ACC112 (cell line): ENCODE data around the gene ECE2.

Source experiments
- H2AFZ ChIP-seq: fragments of 200-600 bp; sonication (generic); one replicate; pipeline ENCODE4 v1.6.0; 2017; ENCODE audit warnings: antibody characterized with exemption, low read length; ENCODE audit not compliant: unreplicated experiment
- H3K27ac ChIP-seq: fragments of 200-600 bp; sonication (generic); 2 replicates; pipeline ENCODE4 v1.5.1; 2014; ENCODE audit warnings: low read depth, mild to moderate bottlenecking, antibody characterized with exemption, low read length, moderate library complexity
- H3K27me3 ChIP-seq: fragments of 200-600 bp; sonication (generic); 2 replicates; pipeline ENCODE4 v1.6.1; 2014; ENCODE audit warnings: mild to moderate bottlenecking, antibody characterized with exemption, low read length, moderate library complexity, mixed read lengths; ENCODE audit not compliant: insufficient read depth
- H3K36me3 ChIP-seq: fragments of 200-600 bp; sonication (generic); 2 replicates; pipeline ENCODE4 v1.6.1; 2016; ENCODE audit warnings: mild to moderate bottlenecking, antibody characterized with exemption, low read length, moderate library complexity, mixed read lengths; ENCODE audit not compliant: insufficient read depth
- H3K4me1 ChIP-seq: fragments of 200-600 bp; sonication (generic); one replicate; pipeline ENCODE4 v1.6.1; 2016; ENCODE audit warnings: low read length, mixed read lengths; ENCODE audit not compliant: insufficient read depth, unreplicated experiment, control insufficient read depth
- H3K4me3 ChIP-seq: fragments of 200-600 bp; sonication (generic); 2 replicates; pipeline ENCODE4 v1.5.1; 2014; ENCODE audit warnings: mild to moderate bottlenecking, low read depth, low read length
- H3K79me2 ChIP-seq: fragments of 200-600 bp; sonication (generic); one replicate; pipeline ENCODE4 v1.6.0; 2016; ENCODE audit warnings: low read length; ENCODE audit not compliant: control insufficient read depth, unreplicated experiment, insufficient read depth

ECE2 gene

DNA sequence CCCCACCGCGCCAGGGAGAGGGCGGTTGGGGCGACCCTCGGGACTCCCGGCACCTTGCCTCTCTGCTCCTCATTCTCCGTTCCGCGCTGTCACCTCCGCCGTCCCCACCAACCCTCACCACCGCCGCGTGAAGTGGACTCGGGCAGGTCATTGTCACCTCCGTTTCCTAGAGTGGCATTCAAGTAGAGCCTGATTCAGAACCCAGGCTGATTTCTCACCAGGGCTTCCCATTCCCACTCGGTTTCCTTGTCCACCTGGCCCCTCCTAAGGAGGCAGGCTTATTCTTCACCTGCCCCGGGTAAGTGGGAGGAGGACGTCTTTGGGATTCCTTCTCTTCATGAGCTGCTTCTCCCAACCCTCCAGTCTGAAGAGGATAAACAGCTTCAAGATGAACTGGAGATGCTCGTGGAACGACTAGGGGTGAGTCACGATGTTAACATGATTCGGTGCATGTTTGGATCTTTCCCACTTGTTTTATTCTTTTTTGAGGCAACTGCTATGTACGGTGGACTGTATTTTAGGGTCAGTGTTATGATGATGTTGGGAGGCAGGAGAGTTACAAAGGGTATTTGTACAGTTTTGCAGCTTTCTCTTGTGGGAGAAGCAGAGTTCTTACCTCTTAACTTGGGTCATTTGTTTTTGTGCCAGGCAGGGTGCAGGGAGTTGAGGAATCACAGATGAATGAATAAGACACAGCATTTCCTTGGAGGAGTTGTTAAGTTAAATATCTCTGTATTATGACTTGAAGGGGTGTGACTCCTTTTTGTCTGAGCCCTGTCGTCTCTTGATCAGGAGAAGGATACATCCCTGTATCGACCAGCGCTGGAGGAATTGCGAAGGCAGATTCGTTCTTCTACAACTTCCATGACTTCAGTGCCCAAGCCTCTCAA, 23.9 kb downstream of the ECE2 start:
- Histone ChIP-seq H3K36me3 (peaks cover 40% of the 10 kb centered on the region), H3K27ac (peak overlapping the region; percentile 84), H3K79me2 (peaks cover 56% of the 10 kb centered on the region), H3K4me3 (peak overlapping the region; percentile 91), H3K4me1 (peaks cover 31% of the 10 kb centered on the region), H3K27me3 (no peaks in the 10 kb centered on the region), H2AFZ (no peak overlapping the region)

DNA sequence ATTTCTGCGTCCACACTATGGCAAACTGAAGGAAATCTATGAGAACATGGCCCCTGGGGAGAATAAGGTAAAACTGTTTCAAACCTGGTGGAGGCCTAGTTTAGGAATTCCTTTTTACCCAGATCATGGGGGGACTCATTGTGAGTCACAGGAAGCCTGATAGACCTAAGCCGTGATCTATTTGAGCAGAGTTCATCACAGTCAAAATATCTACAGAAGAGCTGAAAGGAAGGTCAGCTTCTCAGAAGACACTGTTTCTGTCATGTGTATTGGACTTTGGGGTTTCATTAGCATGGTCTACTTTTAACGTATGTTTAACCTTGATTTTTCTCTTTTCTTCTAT, 24.5 kb downstream of the ECE2 start:
- Histone ChIP-seq H3K27me3 (no peaks in the 10 kb centered on the region), H3K27ac (peak overlapping the region; percentile 84), H3K4me1 (peaks cover 31% of the 10 kb centered on the region), H3K79me2 (peaks cover 59% of the 10 kb centered on the region), H3K36me3 (peaks cover 41% of the 10 kb centered on the region), H3K4me3 (peak overlapping the region; percentile 91), H2AFZ (no peak overlapping the region)

DNA sequence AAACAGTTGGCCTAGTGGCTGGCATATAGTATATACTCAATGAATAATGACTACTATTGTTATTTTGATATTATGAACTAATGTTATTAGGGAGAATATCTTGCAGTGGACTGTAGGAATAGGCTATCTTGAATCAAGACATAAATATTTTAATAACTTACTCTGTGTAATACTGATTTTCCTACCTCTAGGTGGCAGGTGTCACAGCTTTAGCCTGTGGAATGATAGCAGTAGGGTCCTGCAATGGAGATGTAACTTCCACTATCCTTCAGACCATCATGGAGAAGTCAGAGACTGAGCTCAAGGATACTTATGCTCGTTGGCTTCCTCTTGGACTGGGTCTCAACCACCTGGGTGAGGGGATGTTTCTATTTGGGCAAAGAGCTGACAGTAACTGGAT, 29.8 kb downstream of the ECE2 start:
- H3K79me2 ChIP-seq: peaks cover 53% of the 10 kb centered on the region
- H3K36me3 ChIP-seq: peaks cover 56% of the 10 kb centered on the region
- no peak overlapping the region for H3K27ac ChIP-seq
- H3K27me3 ChIP-seq: no peaks in the 10 kb centered on the region
- H3K4me1 ChIP-seq: peaks cover 28% of the 10 kb centered on the region
- no peak overlapping the region for H3K4me3 ChIP-seq
- no peak overlapping the region for H2AFZ ChIP-seq

DNA sequence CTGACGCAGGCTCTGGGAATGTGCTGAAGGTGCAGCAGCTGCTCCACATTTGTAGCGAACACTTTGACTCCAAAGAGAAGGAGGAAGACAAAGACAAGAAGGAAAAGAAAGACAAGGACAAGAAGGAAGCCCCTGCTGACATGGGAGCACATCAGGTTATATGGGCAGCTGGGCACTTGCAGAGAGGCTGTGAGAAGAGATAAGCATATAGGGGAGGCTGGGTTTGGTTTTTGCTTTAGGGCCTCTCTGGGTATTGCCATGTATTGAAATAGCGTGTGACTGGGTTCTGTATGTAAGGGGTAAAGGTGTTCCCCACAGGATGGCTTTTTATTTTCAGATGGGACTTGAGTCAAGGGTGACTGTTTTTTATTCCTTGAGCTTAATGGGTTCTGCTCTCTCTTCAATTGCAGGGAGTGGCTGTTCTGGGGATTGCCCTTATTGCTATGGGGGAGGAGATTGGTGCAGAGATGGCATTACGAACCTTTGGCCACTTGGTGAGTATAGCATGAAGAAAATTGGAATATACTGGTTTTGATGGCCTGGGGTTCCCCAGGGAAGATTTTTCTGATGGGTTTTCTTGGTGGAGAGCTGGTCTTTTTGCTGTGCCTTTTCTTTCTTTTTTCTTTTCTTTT, 30.6 kb downstream of the ECE2 start:
- Histone ChIP-seq H3K36me3 (peaks cover 50% of the 10 kb centered on the region), H3K4me3 (no peak overlapping the region), H3K27ac (no peak overlapping the region), H3K79me2 (peaks cover 44% of the 10 kb centered on the region), H3K27me3 (no peaks in the 10 kb centered on the region), H3K4me1 (peaks cover 20% of the 10 kb centered on the region), H2AFZ (no peak overlapping the region)

DNA sequence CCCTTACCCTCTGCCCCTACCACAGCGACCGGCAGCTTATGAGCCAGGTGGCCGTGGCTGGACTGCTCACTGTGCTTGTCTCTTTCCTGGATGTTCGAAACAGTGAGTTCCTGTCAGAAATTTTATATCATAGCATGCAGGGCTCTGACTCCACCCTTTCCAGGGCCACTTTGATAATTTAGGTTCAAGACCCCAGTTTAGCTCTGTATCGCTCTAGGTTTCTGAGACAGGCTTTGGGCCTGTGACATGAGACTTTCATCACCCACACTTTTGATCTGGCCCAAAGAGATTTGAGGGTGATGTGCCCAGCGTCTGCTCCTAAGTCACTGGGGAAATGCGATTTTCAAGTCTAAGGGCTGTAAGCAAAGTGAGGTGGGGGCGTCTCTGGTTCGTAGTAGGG, 32.1 kb downstream of the ECE2 start:
- Histone ChIP-seq H3K4me1 (peaks cover 5% of the 10 kb centered on the region), H3K79me2 (peaks cover 30% of the 10 kb centered on the region), H3K27me3 (no peaks in the 10 kb centered on the region), H3K4me3 (no peak overlapping the region), H3K27ac (no peak overlapping the region), H3K36me3 (peaks cover 37% of the 10 kb centered on the region), H2AFZ (no peak overlapping the region)

DNA sequence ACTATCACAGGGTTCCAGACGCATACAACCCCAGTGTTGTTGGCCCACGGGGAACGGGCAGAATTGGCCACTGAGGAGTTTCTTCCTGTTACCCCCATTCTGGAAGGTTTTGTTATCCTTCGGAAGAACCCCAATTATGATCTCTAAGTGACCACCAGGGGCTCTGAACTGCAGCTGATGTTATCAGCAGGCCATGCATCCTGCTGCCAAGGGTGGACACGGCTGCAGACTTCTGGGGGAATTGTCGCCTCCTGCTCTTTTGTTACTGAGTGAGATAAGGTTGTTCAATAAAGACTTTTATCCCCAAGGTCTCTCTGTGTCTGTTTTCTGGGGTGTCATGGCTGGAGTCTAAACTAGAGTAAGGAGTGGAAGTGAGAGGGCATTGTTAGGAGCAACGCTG, 32.9 kb downstream of the ECE2 start:
- H3K27me3 ChIP-seq: no peaks in the 10 kb centered on the region
- no peak overlapping the region for H2AFZ ChIP-seq
- H3K36me3 ChIP-seq: peaks cover 29% of the 10 kb centered on the region
- H3K4me3 ChIP-seq: no peak overlapping the region
- peaks cover 22% of the 10 kb centered on the region for H3K79me2 ChIP-seq
- H3K27ac ChIP-seq: no peak overlapping the region
- H3K4me1 ChIP-seq: peaks cover under 1% of the 10 kb centered on the region

DNA sequence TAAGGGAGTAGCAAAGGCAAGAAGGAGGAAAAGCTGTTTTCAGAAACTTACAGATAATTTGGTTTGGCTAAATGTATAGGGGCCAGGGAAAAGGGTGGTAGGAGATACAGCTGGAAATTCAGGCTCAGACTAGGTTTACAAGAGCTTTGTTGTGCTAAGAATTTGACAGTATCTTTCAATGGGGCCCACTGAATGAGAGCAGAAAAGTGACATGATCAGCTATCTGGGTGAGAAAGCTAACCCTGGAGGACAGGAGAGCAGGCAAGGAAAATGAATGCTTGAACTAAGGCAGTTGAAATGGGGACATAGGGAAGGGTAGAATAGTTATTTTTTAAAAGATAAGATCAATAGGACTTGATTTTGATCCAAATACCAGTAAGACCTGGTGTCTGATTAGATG, 35.8 kb downstream of the ECE2 start:
- no peak overlapping the region for H3K4me3 ChIP-seq
- H3K36me3 ChIP-seq: peaks cover 9% of the 10 kb centered on the region; the same call in 1 of the 2 replicates
- H3K27ac ChIP-seq: no peak overlapping the region

DNA sequence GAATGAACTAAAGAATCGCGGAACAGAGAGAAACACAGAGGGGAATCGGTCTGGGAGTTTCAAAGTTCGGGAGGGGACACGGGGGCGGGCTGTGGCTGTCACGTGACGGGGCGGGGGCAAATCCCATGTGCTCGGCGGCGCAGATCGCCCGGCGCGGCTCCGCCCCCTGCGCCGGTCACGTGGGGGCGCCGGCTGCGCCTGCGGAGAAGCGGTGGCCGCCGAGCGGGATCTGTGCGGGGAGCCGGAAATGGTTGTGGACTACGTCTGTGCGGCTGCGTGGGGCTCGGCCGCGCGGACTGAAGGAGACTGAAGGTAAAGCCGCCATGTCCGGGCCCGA, 38.5 kb downstream of the ECE2 start, which contains the start of gene EIF4G1:
TSS of gene EIF4G1 (plus strand) at position 244 of the 337 bp plus-strand sequence. CDS start 1,191 bp downstream, outside the sequence.
- H3K4me3 ChIP-seq: peak within 1 kb of the TSS; percentile 99
- peak within 1 kb of the TSS; percentile 91 for H3K27ac ChIP-seq
- H3K27me3 ChIP-seq: no peaks in the 10 kb centered on the region
- H3K79me2 ChIP-seq: peaks cover 43% of the 10 kb centered on the region
- H3K4me1 ChIP-seq: peaks cover 31% of the 10 kb centered on the region
- H2AFZ ChIP-seq: no peak within 1 kb of the TSS
- peaks cover 10% of the 10 kb centered on the region; the same call in 1 of the 2 replicates for H3K36me3 ChIP-seq

More for the DNA sequence above, 35.8 kb downstream of the ECE2 start:
- Histone ChIP-seq H3K27me3 (no peaks in the 10 kb centered on the region), H2AFZ (no peak overlapping the region), H3K79me2 (peaks cover 20% of the 10 kb centered on the region), H3K4me1 (peaks cover 7% of the 10 kb centered on the region)

DNA sequence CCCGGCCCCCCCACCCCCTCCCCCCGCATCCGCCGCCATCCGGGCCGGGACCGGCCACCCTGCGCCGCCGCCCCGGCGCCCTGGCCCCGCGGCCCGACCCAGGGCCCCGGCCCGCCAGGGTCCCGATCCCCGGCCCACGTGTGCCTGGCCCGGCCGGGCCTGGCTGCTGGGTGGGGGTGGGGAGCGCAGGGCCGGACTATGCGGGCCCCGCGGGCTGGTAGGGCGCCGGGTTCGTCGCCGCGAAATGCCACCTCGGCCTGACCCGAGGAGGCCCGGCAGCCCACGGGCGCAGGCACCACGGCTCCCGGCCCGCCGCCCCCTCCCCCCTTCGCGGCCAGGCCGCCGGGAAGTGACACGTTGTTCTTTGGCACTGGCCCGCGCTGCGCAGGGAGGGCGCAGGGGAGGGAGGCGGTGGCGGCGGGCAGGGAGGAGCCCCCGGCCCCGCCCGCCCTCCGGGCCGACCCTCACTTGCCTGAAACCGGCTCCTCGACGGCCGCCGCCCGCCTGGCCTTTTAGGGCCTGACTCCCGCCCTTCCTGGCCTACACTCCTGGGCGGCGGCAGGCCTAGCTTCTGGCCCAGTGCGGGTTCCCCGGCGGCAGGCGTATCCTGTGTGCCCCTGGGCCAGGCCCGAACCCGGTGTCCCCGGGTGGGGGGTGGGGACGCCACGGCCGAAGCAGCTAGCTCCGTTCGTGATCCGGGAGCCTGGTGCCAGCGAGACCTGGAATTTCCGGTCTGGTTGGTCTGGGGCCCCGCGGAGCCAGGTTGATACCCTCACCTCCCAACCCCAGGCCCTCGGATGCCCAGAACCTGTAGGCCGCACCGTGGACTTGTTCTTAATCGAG, 39.1 kb downstream of the ECE2 start:
- H3K79me2 ChIP-seq: peaks cover 47% of the 10 kb centered on the region
- H3K4me3 ChIP-seq: peak overlapping the region; percentile 99
- peaks cover 36% of the 10 kb centered on the region for H3K4me1 ChIP-seq
- H3K27me3 ChIP-seq: no peaks in the 10 kb centered on the region
- no peak overlapping the region for H2AFZ ChIP-seq
- H3K27ac ChIP-seq: peak overlapping the region; percentile 91
- H3K36me3 ChIP-seq: peaks cover 10% of the 10 kb centered on the region; the same call in 1 of the 2 replicates

DNA sequence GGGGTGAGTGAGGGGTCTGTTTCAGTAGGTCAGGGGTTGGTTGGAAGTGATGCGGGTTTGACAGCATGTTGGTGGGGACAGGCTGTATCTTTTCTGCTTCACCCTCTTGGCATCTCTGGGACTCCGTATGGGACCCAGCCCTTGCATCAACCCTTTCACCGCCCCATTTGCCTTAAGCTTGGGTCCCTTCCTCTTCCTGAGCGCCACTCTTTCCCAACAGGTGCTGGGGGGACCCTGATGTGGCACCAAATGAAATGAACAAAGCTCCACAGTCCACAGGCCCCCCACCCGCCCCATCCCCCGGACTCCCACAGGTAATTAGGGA, 39.7 kb downstream of the ECE2 start:
- Histone ChIP-seq H3K27ac (peak overlapping the region; percentile 91), H2AFZ (no peak overlapping the region), H3K4me1 (peaks cover 41% of the 10 kb centered on the region), H3K79me2 (peaks cover 52% of the 10 kb centered on the region), H3K4me3 (peak overlapping the region; percentile 99), H3K27me3 (no peaks in the 10 kb centered on the region), H3K36me3 (peaks cover 13% of the 10 kb centered on the region; the same call in 1 of the 2 replicates)
